ENCODE results near the gene MINDY4. TPM values are rescaled to one million over a fixed set of nuclear protein-coding genes. Genes with fewer than 3 reads are reported as not detected.

MINDY4 gene
- total and polyA plus RNA-seq, 2 of the 13 experiments (the other 11 are each of a cell fraction or from before 2014, with no cell fraction given), result not detected

GRCh38 chr7:30810986-30811385 lies 39.8 kb downstream of the MINDY4 start:
- Histone ChIP-seq H3K9ac (ENCODE audit: insufficient read depth, low read depth, low read length) (no peak overlapping the region), H4K20me1 (ENCODE audit: insufficient read depth, low read length) (no peaks in the 10 kb centered on the region), H3K4me1 (ENCODE audit: insufficient read depth, low read length) (no peaks in the 10 kb centered on the region), H3K79me2 (ENCODE audit: insufficient read depth, low read length) (no peaks in the 10 kb centered on the region), H3K36me3 (replicated peaks in 1 of 2; ENCODE audit: control insufficient read depth in 1 of 2, insufficient read depth in 2 of 2, low read length in 2 of 2) (no peaks in the 10 kb centered on the region), H3K4me3 (replicated peaks in 1 of 3; ENCODE audit: insufficient read depth in 1 of 3, low read depth in 2 of 3, low read length in 3 of 3) (no peak overlapping the region), H3K9me3 (ENCODE audit: low read length) (no peaks in the 10 kb centered on the region), H3K27ac (ENCODE audit: extremely low read length, insufficient read depth, low read length) (no peak overlapping the region), H2AFZ (ENCODE audit: low read length) (no peak overlapping the region), H3K27me3 (ENCODE audit: control insufficient read depth in 1 of 2, insufficient read depth in 2 of 2, low read length in 2 of 2) (no peaks in the 10 kb centered on the region; a peak in 1 of 5 replicates), H3K4me2 (ENCODE audit: low read depth, low read length) (no peak overlapping the region)
- intact Hi-C loops (cut with micrococcal nuclease; ENCODE audit: unreplicated experiment), result no loop called here
- in situ Hi-C loops (cut with HindIII; ENCODE audit: extremely low pct_ligation_motif_present, low pct_unique_long_range_greater_than_20kb), result no loop called here
- FAIRE-seq (no peak), DNase-seq (ENCODE audit: low spot score) (no peak), ATAC-seq (no peak)
- ChIA-PET POLR2A (no interaction called here), CTCF (ENCODE audit: low intra/inter-chr PET ratio, low total read pairs) (no interaction called here)
- BruUV-seq (replicated peaks), result no TSS peak
- 31% methylated on average over 5 of the region's 5 CpGs for WGBS (ENCODE audit: low lambda C conversion rate)
- no peak for TF ChIP-seq ZNF749 (CRISPR knock-in tag; IDR thresholded peaks at IDR 0.05; ENCODE audit: borderline replicate concordance)
- no peak for TF ChIP-seq JUND (CRISPR knock-in tag; IDR thresholded peaks at IDR 0.05)
- no peak for TF ChIP-seq NONO (IDR thresholded peaks at IDR 0.05)
- TF ChIP-seq NONO (CRISPR knock-in tag; conservative IDR thresholded peaks at IDR 0.05), result no peak
- TF ChIP-seq NR2F2 (IDR thresholded peaks at IDR 0.05; ENCODE audit: borderline replicate concordance, low read depth), result no peak
- no peak for TF ChIP-seq ZNF451 (CRISPR knock-in tag; IDR thresholded peaks at IDR 0.05)
- no peak for TF ChIP-seq GATA4 (IDR thresholded peaks at IDR 0.05; ENCODE audit: borderline replicate concordance, low read depth)
- TF ChIP-seq ASH2L (IDR thresholded peaks at IDR 0.05; ENCODE audit: insufficient read length, low read depth, low read length), result no peak
- TF ChIP-seq ZMAT3 (CRISPR knock-in tag; conservative IDR thresholded peaks at IDR 0.05), result no peak
- TF ChIP-seq BCLAF1 (IDR thresholded peaks at IDR 0.05), result no peak
- TF ChIP-seq SMYD3 (CRISPR knock-in tag; IDR thresholded peaks at IDR 0.05), result no peak
- no peak for TF ChIP-seq RFX3 (CRISPR knock-in tag; IDR thresholded peaks at IDR 0.05)
- no peak for TF ChIP-seq ZNF784 (CRISPR knock-in tag; IDR thresholded peaks at IDR 0.05; ENCODE audit: borderline replicate concordance)
- no peak for TF ChIP-seq ZNF362 (CRISPR knock-in tag; IDR thresholded peaks at IDR 0.05; ENCODE audit: borderline replicate concordance)
- TF ChIP-seq THAP11 (CRISPR knock-in tag; IDR thresholded peaks at IDR 0.05), result no peak
- TF ChIP-seq HDAC6 (IDR thresholded peaks at IDR 0.05; ENCODE audit: low read depth, low read length), result no peak
- no peak for TF ChIP-seq POLR2A (IDR thresholded peaks at IDR 0.05; ENCODE audit: insufficient read depth in 1 of 2, low read depth in 2 of 2, low read length in 2 of 2)
- no peak for TF ChIP-seq MLXIP (CRISPR knock-in tag; IDR thresholded peaks at IDR 0.05; ENCODE audit: borderline replicate concordance)

Data from HepG2 (cell line).